NCI-H2107 treated with DMSO at 0.1 percent for 48 hours (cell line): ENCODE results near the gene INS.

Source experiments
- DNase-seq: peaks from one replicate; lab custom pipeline; 2025; ENCODE audit not compliant: unreplicated experiment; lab: John Stamatoyannopoulos, UW

The INS gene

DNA sequence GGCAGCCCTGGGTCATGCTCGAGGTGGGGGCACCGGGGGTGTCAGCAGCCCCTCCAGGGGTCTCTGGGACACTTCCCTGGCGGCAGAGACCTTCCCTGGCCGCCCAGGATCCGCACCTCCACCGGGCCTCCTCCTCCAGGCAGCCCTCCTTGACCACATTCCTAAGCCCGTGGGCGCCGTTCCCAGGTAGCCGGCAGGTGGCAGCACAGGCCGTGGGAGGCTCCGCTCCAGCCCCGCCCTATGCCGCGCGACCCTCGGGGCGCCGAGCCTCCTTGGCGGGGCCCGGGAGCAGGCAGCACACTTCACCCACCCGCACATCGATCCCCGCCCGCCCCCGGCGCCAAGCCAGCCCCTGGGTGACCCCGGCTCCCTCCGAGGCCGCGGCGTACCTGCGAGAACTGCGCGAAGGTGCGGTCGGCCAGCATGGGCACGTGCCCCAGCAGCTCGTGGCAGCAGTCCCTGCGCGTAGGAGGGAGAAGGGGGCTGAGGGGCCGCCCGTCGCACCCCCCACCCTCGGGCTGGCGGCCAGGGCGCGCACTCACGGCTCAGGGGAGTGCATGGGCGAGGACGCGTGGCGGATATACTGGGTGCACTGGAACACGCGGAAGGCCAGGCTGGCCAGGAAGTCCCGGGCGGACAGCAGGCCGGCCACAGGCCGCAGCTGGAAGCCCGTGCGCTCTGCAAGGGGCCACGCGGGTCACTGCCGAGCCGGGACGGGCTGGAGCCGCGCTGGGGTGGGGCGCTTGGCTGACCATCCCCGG, 5.3 kb upstream of the INS start:
- DNase-seq, result no peak

DNA sequence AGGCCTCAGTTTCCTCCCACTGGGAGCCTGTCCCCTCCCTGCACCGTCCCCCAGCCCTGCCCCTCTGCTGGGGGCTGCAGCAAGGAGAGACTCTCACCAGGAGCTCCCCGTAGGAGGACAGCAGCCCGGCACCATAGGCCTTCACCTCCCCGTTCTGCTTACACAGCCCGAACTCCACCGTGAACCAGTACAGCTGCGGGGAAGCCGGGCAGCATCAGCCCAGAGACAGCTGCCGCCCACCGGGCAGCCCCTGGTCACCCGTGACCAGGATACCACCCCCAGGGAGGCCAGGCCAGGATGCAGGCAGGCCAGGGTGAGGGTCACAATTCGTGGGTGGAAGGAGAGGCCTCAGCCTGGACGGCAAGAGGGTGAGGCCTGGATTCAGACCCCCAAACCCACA, 4.6 kb upstream of the INS start:
- no peak for DNase-seq

DNA sequence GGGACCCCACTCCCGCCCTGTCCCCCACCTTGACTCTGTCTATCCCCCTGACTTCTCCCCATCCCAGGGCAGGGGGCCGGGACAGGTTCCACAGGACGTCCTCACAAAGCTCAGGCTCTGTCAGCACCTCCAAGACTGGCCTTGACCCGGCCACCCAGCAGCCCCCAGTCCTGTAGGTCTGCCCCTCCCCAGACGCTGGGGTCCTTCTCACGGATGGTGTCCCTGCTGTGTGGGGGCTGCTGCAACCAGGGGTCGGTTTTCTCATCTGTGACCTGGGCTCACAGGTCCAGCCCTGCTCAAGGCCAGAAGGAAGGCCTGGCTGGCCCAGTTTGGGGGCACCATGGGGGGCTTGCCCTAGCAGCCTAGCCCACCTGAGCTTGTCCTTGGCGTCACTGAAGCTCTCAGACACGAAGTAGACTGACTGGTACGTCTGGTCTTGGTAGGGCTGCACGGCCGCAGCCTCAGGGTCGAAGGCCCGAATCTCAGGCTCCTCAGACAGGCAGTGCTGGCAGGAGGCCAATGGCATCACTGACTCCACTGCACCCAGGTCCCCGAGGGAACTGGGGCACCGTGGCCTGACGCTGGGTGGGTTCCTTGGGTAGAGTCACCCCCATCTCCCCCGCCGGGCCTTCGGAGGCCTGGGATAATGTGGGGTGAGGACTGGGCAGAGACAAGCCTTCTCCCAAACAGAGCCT, 4.0 kb upstream of the INS start:
- DNase-seq, result no peak

GRCh38 chr11:2164081-2164480, 3.1 kb upstream of the INS start:
- DNase-seq, result no peak

DNA sequence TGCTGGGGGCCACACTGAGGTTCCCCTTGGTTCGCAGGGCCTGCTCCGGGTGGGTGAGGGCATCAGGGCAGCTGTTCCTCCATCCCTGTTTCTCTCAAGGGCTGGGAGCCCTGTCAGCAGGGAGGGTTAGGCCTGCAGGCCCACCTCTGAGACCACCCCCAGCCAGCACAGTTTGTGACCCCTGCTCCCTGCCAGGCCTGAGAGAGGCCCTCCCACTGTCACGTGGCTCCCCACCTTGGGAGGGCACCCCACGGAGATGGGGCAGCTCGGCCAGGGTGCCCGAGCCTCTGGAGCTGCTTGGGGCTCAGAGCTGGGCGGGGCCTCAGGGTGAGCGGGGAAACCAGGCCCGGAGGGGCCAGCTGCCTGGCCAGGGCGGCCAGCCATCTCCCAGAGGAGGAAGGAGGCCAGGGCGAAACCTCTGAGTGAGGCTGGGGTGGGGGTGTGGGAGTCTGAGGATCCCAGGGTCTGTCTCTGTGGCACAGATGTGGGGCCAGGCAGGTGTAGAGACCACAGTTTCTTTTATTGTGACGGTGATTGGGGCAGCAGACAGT, 2.5 kb upstream of the INS start:
- DNase-seq, result no peak

- no peak for DNase-seq
Measured at GRCh38 chr11:2159536-2160413, 1.2 kb downstream of the INS start.

GRCh38 chr11:2158966-2159365, 2.0 kb downstream of the INS start:
- no peak for DNase-seq

GRCh38 chr11:2158296-2158737, 2.7 kb downstream of the INS start:
- no peak for DNase-seq

GRCh38 chr11:2157294-2158040, 3.5 kb downstream of the INS start:
- no peak for DNase-seq

GRCh38 chr11:2156416-2157182, 4.4 kb downstream of the INS start:
- no peak for DNase-seq

GRCh38 chr11:2155511-2155910, 5.5 kb downstream of the INS start:
- DNase-seq, result no peak

GRCh38 chr11:2154889-2155288, 6.1 kb downstream of the INS start:
- DNase-seq, result no peak

GRCh38 chr11:2154195-2154585, 6.8 kb downstream of the INS start:
- no peak for DNase-seq

- DNase-seq, result no peak
Measured at GRCh38 chr11:2153581-2154194, 7.3 kb downstream of the INS start.

GRCh38 chr11:2151500-2152257, 9.3 kb downstream of the INS start:
- DNase-seq, result peak; percentile 43

GRCh38 chr11:2149864-2150847, 10.9 kb downstream of the INS start:
- DNase-seq, result peak; percentile 6

GRCh38 chr11:2149460-2149859, 11.5 kb downstream of the INS start:
- no peak for DNase-seq

DNA sequence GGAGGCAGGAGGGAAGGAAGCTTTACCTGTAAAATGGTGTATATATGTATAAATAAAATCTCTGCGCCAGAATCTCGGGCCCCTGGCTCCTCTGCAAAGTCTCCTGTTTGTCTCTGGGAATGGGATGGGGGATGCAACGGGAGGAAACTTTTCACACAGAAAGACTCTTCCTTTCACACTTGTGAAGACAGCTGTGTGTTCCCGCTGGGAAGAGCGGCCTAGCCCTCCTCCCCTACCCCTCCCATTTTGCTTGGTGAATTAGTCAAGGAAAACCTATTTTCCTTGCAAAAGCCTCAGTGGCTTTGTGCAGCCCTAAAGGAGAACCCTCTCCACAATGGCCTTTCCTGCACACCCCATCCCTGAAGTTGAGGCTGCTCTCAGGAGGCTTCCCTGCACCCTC, 12.4 kb downstream of the INS start:
- DNase-seq, result no peak
